Activated CD4-positive, CD25-positive, alpha-beta regulatory T cell treated with anti-CD3 and anti-CD28 coated beads, Interleukin-2, amount 50 U/mL, for 16 hours (primary cell): ENCODE measurements around the gene ZCCHC17.
"Not testable (repeated sequence)": the region's sequence is repeated elsewhere in the genome, so short reads cannot be mapped to it uniquely, and the experiment has no call there.

Experiments
- DNase-seq: peaks from one replicate; pipeline ENCODE4 v3.0.0-alpha.2; 2020; ENCODE audit warnings: low read depth, low spot score

The ZCCHC17 gene

GRCh38 chr1:31370565-31370964, 73.7 kb downstream of the ZCCHC17 start:
- no peak for DNase-seq

- DNase-seq, result no peak
These were observed 74.5 kb downstream of the ZCCHC17 start for GRCh38 chr1:31371121-31371959.

- no peak for DNase-seq
These were observed 75.2 kb downstream of the ZCCHC17 start for GRCh38 chr1:31372051-31372450.

- DNase-seq, result no peak
These were observed 75.9 kb downstream of the ZCCHC17 start for GRCh38 chr1:31372751-31373055.

- no peak for DNase-seq
These were observed 76.4 kb downstream of the ZCCHC17 start, which contains the start of gene FABP3 for GRCh38 chr1:31373056-31373896. Gene FABP3 (minus strand): TSS chr1:31373076. CDS start chr1:31373014, 62 bp downstream.

- DNase-seq, result no peak
These were observed 77.2 kb downstream of the ZCCHC17 start for GRCh38 chr1:31373897-31374486.

GRCh38 chr1:31374511-31375196, 77.8 kb downstream of the ZCCHC17 start:
- no peak for DNase-seq

- DNase-seq, result no peak
These were observed 79.7 kb downstream of the ZCCHC17 start for GRCh38 chr1:31376375-31377134.

GRCh38 chr1:31377364-31377863, 80.6 kb downstream of the ZCCHC17 start:
- no peak for DNase-seq

- DNase-seq, result no peak
These were observed 81.2 kb downstream of the ZCCHC17 start for GRCh38 chr1:31378001-31378400.

GRCh38 chr1:31380181-31380580, 83.3 kb downstream of the ZCCHC17 start:
- no peak for DNase-seq

GRCh38 chr1:31381394-31382294, 84.8 kb downstream of the ZCCHC17 start:
- DNase-seq, result no peak

GRCh38 chr1:31382379-31382989, 85.7 kb downstream of the ZCCHC17 start:
- no peak for DNase-seq

GRCh38 chr1:31383967-31384366, 87.1 kb downstream of the ZCCHC17 start:
- no peak for DNase-seq

GRCh38 chr1:31386576-31387243, 89.9 kb downstream of the ZCCHC17 start:
- DNase-seq, result not testable (repeated sequence)

- no peak for DNase-seq
These were observed 90.8 kb downstream of the ZCCHC17 start for GRCh38 chr1:31387612-31388011.

GRCh38 chr1:31389616-31390015, 92.8 kb downstream of the ZCCHC17 start:
- no peak for DNase-seq

GRCh38 chr1:31390071-31390470, 93.2 kb downstream of the ZCCHC17 start:
- DNase-seq, result no peak

- no peak for DNase-seq
These were observed 96.6 kb downstream of the ZCCHC17 start for GRCh38 chr1:31393463-31393862.
